HCT116 (cell line): ENCODE results near the gene PRKCQ. TPM values are rescaled to one million over a fixed set of nuclear protein-coding genes. Genes with fewer than 3 reads are reported as not detected.

Source experiments
- ATAC-seq: fragments of 200-7000 bp; cut with Tn5 transposase; 2 replicates; pipeline ENCODE4 v1.9.1; 2020; ENCODE audit warnings: mild to moderate bottlenecking, moderate library complexity
- BruUV-seq: library from RNA; stranded (reverse); fragments of 400-500 nt; replicated peaks from 2 replicates; lab custom pipeline; 2021; lab: Mats Ljungman, UMichigan
- CTCF ChIA-PET: fragments of 300-600 bp; sonication (Branson Sonifier 250); formaldehyde crosslinking; loops from one replicate; lab custom pipeline; 2021; ENCODE audit warnings: antibody characterized with exemption; lab: Charles Lee
- POLR2A ChIA-PET: fragments of 300-600, 350-600 bp; sonication (Branson Sonifier 250); formaldehyde crosslinking; loops from one replicate; lab custom pipeline; 2021; ENCODE audit warnings: antibody characterized with exemption; lab: Charles Lee
- RAD21 ChIA-PET, 2 experiments: fragments of 300-600 bp; sonication (Branson Sonifier 250); formaldehyde crosslinking; loops; one replicate each; lab custom pipeline; 2023; ENCODE audit warnings: low total read pairs in 2 of 2; ENCODE audit not compliant: uncharacterized antibody in 2 of 2, unreplicated experiment in 2 of 2, low non-redundant PET in 1 of 2; lab: Charles Lee
- DNase-seq: peaks from one replicate; pipeline ENCODE4 v3.0.0-alpha.2; 2010; ENCODE audit warnings: low read depth, low spot score
- H2AFZ ChIP-seq: fragments of 200-600 bp; shearing (Covaris generic), sonication (generic); 2 replicates; pipeline ENCODE4 v1.6.1; 2017; ENCODE audit warnings: low read depth, mixed run types, mixed read lengths, antibody characterized with exemption, low read length; ENCODE audit not compliant: poor library complexity, severe bottlenecking
- H3K27ac ChIP-seq: 2 replicates; pipeline ENCODE4 v1.5.1; 2012; ENCODE audit warnings: low read depth, low read length
- H3K27me3 ChIP-seq: fragments of 200-600 bp; sonication (generic); 2 replicates; pipeline ENCODE4 v1.6.1; 2016; ENCODE audit warnings: mixed run types, low read length, mixed read lengths; ENCODE audit not compliant: insufficient read depth
- H3K36me3 ChIP-seq, 2 experiments: fragments of 200-500 bp in 1 of 2; fragments of 200-600 bp in 1 of 2; sonication (Bioruptor generic) in 1 of 2; sonication (generic) in 1 of 2; 2 replicates each; pipeline versions ENCODE4 v1.5.1 to v1.6.1; 2014 to 2016; ENCODE audit warnings: low read length in 2 of 2, inconsistent platforms in 1 of 2, mixed read lengths in 1 of 2, mixed run types in 1 of 2; ENCODE audit not compliant: insufficient read depth in 2 of 2, control insufficient read depth in 1 of 2
- H3K4me1 ChIP-seq, 2 experiments: fragments of 200-600 bp in 1 of 2; sonication (generic) in 1 of 2; 2 replicates each; pipeline versions ENCODE4 v1.5.1 to v1.6.1; 2012 to 2017; ENCODE audit warnings: low read length in 2 of 2, inconsistent platforms in 1 of 2, mild to moderate bottlenecking in 1 of 2, mixed read lengths in 1 of 2, mixed run types in 1 of 2, moderate library complexity in 1 of 2; ENCODE audit not compliant: insufficient read depth in 2 of 2, control insufficient read depth in 1 of 2
- H3K4me2 ChIP-seq: fragments of 200-600 bp; sonication (generic); 2 replicates; pipeline ENCODE4 v1.6.1; 2017; ENCODE audit warnings: mixed run types, low read length, mixed read lengths
- H3K4me3 ChIP-seq, 2 experiments: fragments of 200-600 bp in 1 of 2; sonication (generic) in 1 of 2; replicated peaks in 1 of 2; 2 replicates each; pipeline ENCODE4 v1.5.1; 2011 to 2016; ENCODE audit warnings: low read length in 2 of 2, control low read depth in 1 of 2, low read depth in 1 of 2, mild to moderate bottlenecking in 1 of 2, mixed read lengths in 1 of 2, mixed run types in 1 of 2
- H3K79me2 ChIP-seq: fragments of 200-600 bp; sonication (generic); 2 replicates; pipeline ENCODE4 v1.6.1; 2017; ENCODE audit warnings: mild to moderate bottlenecking, mixed run types, low read length, moderate library complexity, mixed read lengths; ENCODE audit not compliant: insufficient read depth
- H3K9ac ChIP-seq: fragments of 200-600 bp; sonication (generic); 2 replicates; pipeline ENCODE4 v1.6.1; 2016; ENCODE audit warnings: low read length, mixed read lengths
- H3K9me2 ChIP-seq: fragments of 200-600 bp; sonication (generic), shearing (Covaris generic); 2 replicates; pipeline ENCODE4 v1.6.1; 2017; ENCODE audit warnings: mixed run types, mild to moderate bottlenecking, moderate library complexity; ENCODE audit not compliant: insufficient read depth
- H3K9me3 ChIP-seq, 2 experiments: fragments of 200-500 bp in 1 of 2; fragments of 200-600 bp in 1 of 2; sonication (Bioruptor generic) in 1 of 2; sonication (generic) in 1 of 2; 2 replicates each; pipeline ENCODE4 v1.6.1; 2014 to 2017; ENCODE audit warnings: low read length in 2 of 2, mixed read lengths in 2 of 2, inconsistent platforms in 1 of 2, low read depth in 1 of 2, mild to moderate bottlenecking in 1 of 2, mixed run types in 1 of 2, moderate library complexity in 1 of 2; ENCODE audit not compliant: control insufficient read depth in 1 of 2, insufficient read depth in 1 of 2
- H4K20me1 ChIP-seq: fragments of 200-600 bp; sonication (generic), shearing (Covaris generic); 2 replicates; pipeline ENCODE4 v1.6.1; 2017; ENCODE audit warnings: mixed run types, mild to moderate bottlenecking, moderate library complexity; ENCODE audit not compliant: insufficient read depth
- EGR1 ChIP-seq: IDR thresholded peaks from 2 replicates; pipeline ENCODE4 v1.6.1; 2012; ENCODE audit warnings: low read depth
- ELF1 ChIP-seq: IDR thresholded peaks from 2 replicates; pipeline ENCODE4 v1.6.1; 2012; ENCODE audit warnings: low read depth, borderline replicate concordance
- EZH2phosphoT487 ChIP-seq: fragments of 200-600 bp; IDR thresholded peaks from 2 replicates; pipeline ENCODE4 v1.6.1; 2018; ENCODE audit warnings: antibody characterized with exemption, borderline replicate concordance
- POLR2A ChIP-seq: IDR thresholded peaks from 2 replicates; pipeline ENCODE4 v1.7.0; 2011; ENCODE audit warnings: borderline replicate concordance; ENCODE audit not compliant: insufficient read depth, insufficient read length; ENCODE audit errors: extremely low read depth
- POLR2AphosphoS5 ChIP-seq: IDR thresholded peaks from 2 replicates; pipeline ENCODE4 v1.6.1; 2011; ENCODE audit warnings: mild to moderate bottlenecking, low read depth, low read length, moderate library complexity
- SRF ChIP-seq: IDR thresholded peaks from 2 replicates; pipeline ENCODE4 v1.6.1; 2012; ENCODE audit warnings: low read depth
- intact Hi-C: fragments of 100-400 bp; cut with micrococcal nuclease; formaldehyde crosslinking; loops from 2 replicates; pipeline ENCODE4 v1.10.0; 2022
- total RNA-seq: library from RNA; stranded (reverse); gene quantifications from one replicate; pipeline ENCODE4 v1.2.1, GENCODE V29; 2021; ENCODE audit not compliant: unreplicated experiment
- TF ChIP-seq, protein P1 (sequence below): IDR thresholded peaks from 2 replicates; pipeline ENCODE4 v1.6.1; 2011; ENCODE audit warnings: mild to moderate bottlenecking, low read length, moderate library complexity; ENCODE audit not compliant: insufficient replicate concordance; ENCODE audit errors: extremely low read depth
- TF ChIP-seq, protein P2 (sequence below), 3 experiments: fragments of 200-600 bp in 1 of 3; sonication (generic) in 1 of 3; IDR thresholded peaks in 2 of 3; conservative IDR thresholded peaks in 1 of 3; 2 replicates each; pipeline ENCODE4 v1.5.1; 2012 to 2017; ENCODE audit warnings: low read depth in 2 of 3, low read length in 2 of 3, antibody characterized with exemption in 1 of 3, borderline replicate concordance in 1 of 3, control low read depth in 1 of 3, mild to moderate bottlenecking in 1 of 3, mixed read lengths in 1 of 3, mixed run types in 1 of 3, moderate library complexity in 1 of 3; ENCODE audit not compliant: insufficient read depth in 1 of 3

PRKCQ gene
- total RNA-seq, 1 experiment from 2014 or later, result 0.54 TPM

DNA sequence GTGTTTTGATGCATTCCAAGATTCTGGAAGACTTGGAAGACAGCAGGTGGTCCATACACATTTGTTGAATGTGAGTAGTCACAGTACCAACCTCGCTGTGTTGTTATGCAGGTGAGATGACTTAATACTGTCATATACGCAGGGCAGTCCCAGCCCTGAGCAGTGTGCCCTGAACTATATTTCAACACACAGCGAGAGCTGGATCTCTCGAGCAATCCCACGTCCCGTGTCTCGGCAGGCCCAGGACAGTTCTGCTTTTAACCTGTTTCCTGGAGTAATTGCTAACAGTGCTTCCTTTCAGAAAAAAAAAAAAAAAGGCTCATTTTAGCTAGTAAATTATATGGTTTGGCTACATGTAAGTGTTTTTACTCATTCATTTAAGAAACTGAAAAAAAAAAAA, 179.7 kb downstream of the PRKCQ start:
- ATAC-seq (no peak), DNase-seq (no peak)
- Histone ChIP-seq H3K4me3 (no peak overlapping the region), H3K9ac (no peak overlapping the region), H3K36me3 (no peaks in the 10 kb centered on the region), H3K9me3 (no peaks in the 10 kb centered on the region), H3K4me2 (no peak overlapping the region), H3K4me1 (peaks cover 0 to 8% of the 10 kb centered on the region in 2 experiments; a peak in 1 of 4 replicates), H2AFZ (no peak overlapping the region)
- intact Hi-C loops, result loop anchor here (5.0 kb wide), 3 partner anchors 213 to 448 kb away; partner anchors contain the start of gene RBM17
- POLR2A ChIA-PET, result interaction anchor here (2.4 kb wide), 1 partner anchor 198 kb away, joined by 12 read pairs; the partner anchor contains the start of gene PFKFB3
- BruUV-seq, result no TSS peak
- RAD21 ChIA-PET, result interaction anchor here in 1 of 2 experiments (2.1 kb wide), 1 partner anchor 198 kb away, joined by 23 read pairs; the partner anchor contains the start of gene PFKFB3
- TF ChIP-seq EGR1 (no peak), SRF (no peak), EZH2phosphoT487 (no peak), POLR2AphosphoS5 (no peak), POLR2A (no peak), ELF1 (no peak)
- TF ChIP-seq, protein P1, sequence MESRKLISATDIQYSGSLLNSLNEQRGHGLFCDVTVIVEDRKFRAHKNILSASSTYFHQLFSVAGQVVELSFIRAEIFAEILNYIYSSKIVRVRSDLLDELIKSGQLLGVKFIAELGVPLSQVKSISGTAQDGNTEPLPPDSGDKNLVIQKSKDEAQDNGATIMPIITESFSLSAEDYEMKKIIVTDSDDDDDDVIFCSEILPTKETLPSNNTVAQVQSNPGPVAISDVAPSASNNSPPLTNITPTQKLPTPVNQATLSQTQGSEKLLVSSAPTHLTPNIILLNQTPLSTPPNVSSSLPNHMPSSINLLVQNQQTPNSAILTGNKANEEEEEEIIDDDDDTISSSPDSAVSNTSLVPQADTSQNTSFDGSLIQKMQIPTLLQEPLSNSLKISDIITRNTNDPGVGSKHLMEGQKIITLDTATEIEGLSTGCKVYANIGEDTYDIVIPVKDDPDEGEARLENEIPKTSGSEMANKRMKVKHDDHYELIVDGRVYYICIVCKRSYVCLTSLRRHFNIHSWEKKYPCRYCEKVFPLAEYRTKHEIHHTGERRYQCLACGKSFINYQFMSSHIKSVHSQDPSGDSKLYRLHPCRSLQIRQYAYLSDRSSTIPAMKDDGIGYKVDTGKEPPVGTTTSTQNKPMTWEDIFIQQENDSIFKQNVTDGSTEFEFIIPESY, result no peak
- TF ChIP-seq, protein P2, sequence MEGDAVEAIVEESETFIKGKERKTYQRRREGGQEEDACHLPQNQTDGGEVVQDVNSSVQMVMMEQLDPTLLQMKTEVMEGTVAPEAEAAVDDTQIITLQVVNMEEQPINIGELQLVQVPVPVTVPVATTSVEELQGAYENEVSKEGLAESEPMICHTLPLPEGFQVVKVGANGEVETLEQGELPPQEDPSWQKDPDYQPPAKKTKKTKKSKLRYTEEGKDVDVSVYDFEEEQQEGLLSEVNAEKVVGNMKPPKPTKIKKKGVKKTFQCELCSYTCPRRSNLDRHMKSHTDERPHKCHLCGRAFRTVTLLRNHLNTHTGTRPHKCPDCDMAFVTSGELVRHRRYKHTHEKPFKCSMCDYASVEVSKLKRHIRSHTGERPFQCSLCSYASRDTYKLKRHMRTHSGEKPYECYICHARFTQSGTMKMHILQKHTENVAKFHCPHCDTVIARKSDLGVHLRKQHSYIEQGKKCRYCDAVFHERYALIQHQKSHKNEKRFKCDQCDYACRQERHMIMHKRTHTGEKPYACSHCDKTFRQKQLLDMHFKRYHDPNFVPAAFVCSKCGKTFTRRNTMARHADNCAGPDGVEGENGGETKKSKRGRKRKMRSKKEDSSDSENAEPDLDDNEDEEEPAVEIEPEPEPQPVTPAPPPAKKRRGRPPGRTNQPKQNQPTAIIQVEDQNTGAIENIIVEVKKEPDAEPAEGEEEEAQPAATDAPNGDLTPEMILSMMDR (IDR thresholded peaks at IDR 0.05 in 2 of 3, conservative IDR thresholded peaks at IDR 0.05 in 1 of 3; ENCODE audit: borderline replicate concordance in 1 of 3, insufficient read depth in 1 of 3, low read depth in 2 of 3, low read length in 2 of 3), result no peak
- TF ChIP-seq, all 23 proteins: peak for 0
- Histone ChIP-seq H3K9me2 (no peaks in the 10 kb centered on the region), H3K79me2 (no peaks in the 10 kb centered on the region), H3K27ac (no peak overlapping the region), H3K27me3 (no peaks in the 10 kb centered on the region), H4K20me1 (no peaks in the 10 kb centered on the region)
- CTCF ChIA-PET, result interaction anchor here (1.6 to 3.5 kb wide), 4 partner anchors 8 to 201 kb away, joined by 6 to 118 read pairs (median 16); partner anchors contain the start of gene PFKFB3
